Natural killer cell (primary cell): Measurements from ENCODE around the gene DAAM2. TPM values are rescaled to one million over a fixed set of nuclear protein-coding genes. Genes with fewer than 3 reads are reported as not detected.

Source experiments
- ATAC-seq, 3 donors: fragments of 150-1000 bp in 2 of 3; fragments of 200-7000 bp in 1 of 3; cut with Tn5 transposase; 1 replicate in 1 of 3; 2 replicates in 2 of 3; pipeline ENCODE4 v1.10.0; 2021; ENCODE audit warnings: mild to moderate bottlenecking in 2 of 3, moderate library complexity in 2 of 3
- DNase-seq, 2 donors: peaks; one replicate each; pipeline versions ENCODE4 v3.0.0 to v3.0.0-alpha.2; 2013 to 2021; ENCODE audit warnings: mixed read lengths in 1 of 2
- H3K27ac ChIP-seq: one replicate; pipeline ENCODE4 v1.5.1; 2013; ENCODE audit warnings: mild to moderate bottlenecking, low read length
- H3K27me3 ChIP-seq: one replicate; pipeline ENCODE4 v1.6.1; 2013; ENCODE audit warnings: low read length; ENCODE audit not compliant: control insufficient read depth, insufficient read depth
- H3K36me3 ChIP-seq: one replicate; pipeline ENCODE4 v1.6.1; 2013; ENCODE audit warnings: low read length; ENCODE audit not compliant: control insufficient read depth, insufficient read depth
- H3K4me1 ChIP-seq: one replicate; pipeline ENCODE4 v1.6.1; 2013; ENCODE audit warnings: low read length; ENCODE audit not compliant: control insufficient read depth, insufficient read depth
- H3K4me3 ChIP-seq: one replicate; pipeline ENCODE4 v1.5.1; 2013; ENCODE audit warnings: low read length
- H3K9me3 ChIP-seq: one replicate; pipeline ENCODE4 v1.6.1; 2013; ENCODE audit warnings: low read length; ENCODE audit not compliant: control insufficient read depth, insufficient read depth
- H3K27ac Mint-ChIP-seq, 2 donors: one replicate each; pipeline ENCODE4 v1.8.0; 2022; ENCODE audit warnings: mild to moderate bottlenecking in 2 of 2, mixed read lengths in 2 of 2, moderate library complexity in 1 of 2
- H3K27me3 Mint-ChIP-seq, 2 donors: one replicate each; pipeline ENCODE4 v1.8.0; 2022; ENCODE audit warnings: low read depth in 2 of 2, mixed read lengths in 2 of 2
- H3K36me3 Mint-ChIP-seq: one replicate; pipeline ENCODE4 v1.8.0; 2022; ENCODE audit warnings: mixed read lengths
- H3K4me1 Mint-ChIP-seq, 2 donors: one replicate each; pipeline ENCODE4 v1.8.0; 2022; ENCODE audit warnings: mixed read lengths in 2 of 2
- H3K4me3 Mint-ChIP-seq: one replicate; pipeline ENCODE4 v1.8.0; 2022; ENCODE audit warnings: mild to moderate bottlenecking, moderate library complexity, mixed read lengths
- H3K9me3 Mint-ChIP-seq, 2 donors: one replicate each; pipeline ENCODE4 v1.8.0; 2022; ENCODE audit warnings: mixed read lengths in 2 of 2
- CTCF ChIP-seq: fragments of 200-600 bp; IDR thresholded peaks from one replicate; pipeline ENCODE4 v1.8.0; 2022; ENCODE audit warnings: antibody characterized with exemption
- WGBS: methylation state at CpG from one replicate; pipeline ENCODE4 v1.1.7; 2013; ENCODE audit warnings: missing lambda C conversion rate; ENCODE audit not compliant: insufficient coverage; 5-methylcytosine and 5-hydroxymethylcytosine counted together
- intact Hi-C: fragments of 100-400 bp; cut with micrococcal nuclease; formaldehyde crosslinking; loops from one replicate; pipeline ENCODE4 v1.14.2; 2022
- total RNA-seq, 4 donors: library from RNA; stranded (reverse); fragments of 120-200 nt in 1 of 4; gene quantifications; one replicate each; pipeline versions ENCODE4 v1.2.3 to v1.2.4, GENCODE V29; 2013 to 2022

DAAM2 gene
- total RNA-seq, 3 donors from 2014 or later (not counting 1 experiment from before 2014, with no cell fraction given) = not detected

- Mint-ChIP-seq H3K4me1 (no peaks in the 10 kb centered on the region), H3K36me3 (no peaks in the 10 kb centered on the region), H3K27me3 (no peaks in the 10 kb centered on the region), H3K9me3 (no peaks in the 10 kb centered on the region), H3K4me3 (no peak overlapping the region), H3K27ac (no peak overlapping the region)
- WGBS = 83% methylated on average over 5 of the region's 5 CpGs
- H3K27me3 ChIP-seq = no peaks in the 10 kb centered on the region
- intact Hi-C loops = no loop called here
- no peaks in the 10 kb centered on the region for H3K9me3 ChIP-seq
- DNase-seq = no peak
- H3K4me3 ChIP-seq = no peak overlapping the region
- no peak for ATAC-seq
- TF ChIP-seq CTCF = no peak
- no peaks in the 10 kb centered on the region for H3K4me1 ChIP-seq
- H3K27ac ChIP-seq = no peak overlapping the region
- no peaks in the 10 kb centered on the region for H3K36me3 ChIP-seq
Observed at GRCh38 chr6:39907871-39908575, 115.8 kb downstream of the DAAM2 start.

GRCh38 chr6:39908838-39909583, 116.8 kb downstream of the DAAM2 start:
- DNase-seq = no peak
- no peak overlapping the region for H3K27ac Mint-ChIP-seq
- no peaks in the 10 kb centered on the region for H3K9me3 Mint-ChIP-seq

GRCh38 chr6:39909701-39910100, 117.5 kb downstream of the DAAM2 start:
- ATAC-seq (no peak), DNase-seq (no peak)
- no peak overlapping the region for H3K4me3 Mint-ChIP-seq
- no peaks in the 10 kb centered on the region for H3K4me1 Mint-ChIP-seq
- Histone ChIP-seq H3K36me3 (no peaks in the 10 kb centered on the region), H3K4me1 (no peaks in the 10 kb centered on the region), H3K27me3 (no peaks in the 10 kb centered on the region), H3K4me3 (no peak overlapping the region), H3K27ac (no peak overlapping the region), H3K9me3 (no peaks in the 10 kb centered on the region)
- 94% methylated on average over 3 of the region's 5 CpGs for WGBS
- H3K36me3 Mint-ChIP-seq = no peaks in the 10 kb centered on the region
- TF ChIP-seq CTCF = no peak
- intact Hi-C loops = no loop called here
- H3K27ac Mint-ChIP-seq = no peak overlapping the region
- H3K9me3 Mint-ChIP-seq = no peaks in the 10 kb centered on the region
- H3K27me3 Mint-ChIP-seq = no peaks in the 10 kb centered on the region

More at GRCh38 chr6:39908838-39909583, 116.8 kb downstream of the DAAM2 start:
- H3K4me3 Mint-ChIP-seq = no peak overlapping the region
- H3K27me3 ChIP-seq = no peaks in the 10 kb centered on the region
- H3K27me3 Mint-ChIP-seq = no peaks in the 10 kb centered on the region
- H3K4me3 ChIP-seq = no peak overlapping the region
- ATAC-seq = no peak
- no peaks in the 10 kb centered on the region for H3K36me3 Mint-ChIP-seq
- no peaks in the 10 kb centered on the region for H3K4me1 ChIP-seq
- TF ChIP-seq CTCF = no peak
- H3K36me3 ChIP-seq = no peaks in the 10 kb centered on the region
- WGBS = 91% methylated on average over 13 of the region's 13 CpGs
- H3K4me1 Mint-ChIP-seq = no peaks in the 10 kb centered on the region
- no peak overlapping the region for H3K27ac ChIP-seq
- H3K9me3 ChIP-seq = no peaks in the 10 kb centered on the region
- intact Hi-C loops = no loop called here
